HG03354 (cell line): ENCODE data around the gene NTRK3.
"Not testable (repeated sequence)": the region's sequence is repeated elsewhere in the genome, so short reads cannot be mapped to it uniquely, and the experiment has no call there.

Experiments
- ATAC-seq: cut with Tn5 transposase; IDR thresholded peaks from one replicate; pipeline ENCODE4 v1.9.1; 2021; ENCODE audit warnings: mild to moderate bottlenecking; ENCODE audit not compliant: unreplicated experiment, poor library complexity, severe bottlenecking

NTRK3 gene

DNA sequence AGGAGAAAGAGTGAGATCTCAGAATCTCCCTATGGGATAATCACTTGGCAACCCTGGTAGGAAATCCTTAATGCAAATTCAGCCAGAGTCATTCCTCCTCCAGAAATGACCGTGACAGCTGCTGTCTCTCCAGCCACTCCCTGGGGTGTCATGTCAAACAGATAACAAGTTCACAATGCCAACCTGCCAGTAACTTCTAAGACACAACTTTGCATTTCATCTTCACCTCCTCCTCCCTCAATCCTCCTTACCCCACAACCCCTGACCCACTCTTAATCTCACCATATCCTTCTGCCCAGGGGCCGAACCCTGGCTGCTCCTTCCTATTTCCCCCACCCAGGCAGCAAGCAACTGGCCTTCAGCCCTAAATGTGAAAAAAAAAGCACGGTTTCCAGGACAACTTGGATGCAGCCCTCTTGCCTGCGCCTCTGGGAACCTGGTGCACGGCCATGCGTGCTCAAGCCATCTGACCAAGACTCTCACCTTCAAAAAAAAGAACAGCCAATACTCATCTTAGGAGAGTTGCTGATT, 166.0 kb downstream of the NTRK3 start:
- ATAC-seq, result no peak

DNA sequence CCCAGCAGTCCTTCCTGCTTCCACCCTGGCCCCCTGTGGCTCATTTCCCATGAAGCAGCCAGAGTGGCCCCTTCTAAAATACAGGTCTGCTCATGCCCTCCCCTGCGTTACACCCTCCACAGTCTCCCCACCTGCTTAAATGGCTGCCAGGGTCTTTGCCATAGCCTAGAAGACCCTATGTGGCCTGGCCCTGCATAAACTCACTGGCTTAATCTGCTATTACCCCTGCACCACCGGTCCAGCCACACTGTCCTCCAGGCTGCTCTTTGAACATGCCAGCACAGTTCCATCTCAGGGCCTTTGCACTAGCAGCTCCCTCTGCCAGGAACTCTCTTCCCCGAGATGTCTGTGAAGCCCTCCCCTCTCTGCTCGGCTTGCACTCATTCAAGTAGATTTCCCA, 166.8 kb downstream of the NTRK3 start:
- no peak for ATAC-seq

GRCh38 chr15:88089024-88089620, 167.4 kb downstream of the NTRK3 start:
- no peak for ATAC-seq

- ATAC-seq, result no peak
These were observed 172.5 kb downstream of the NTRK3 start for GRCh38 chr15:88083811-88084760.

DNA sequence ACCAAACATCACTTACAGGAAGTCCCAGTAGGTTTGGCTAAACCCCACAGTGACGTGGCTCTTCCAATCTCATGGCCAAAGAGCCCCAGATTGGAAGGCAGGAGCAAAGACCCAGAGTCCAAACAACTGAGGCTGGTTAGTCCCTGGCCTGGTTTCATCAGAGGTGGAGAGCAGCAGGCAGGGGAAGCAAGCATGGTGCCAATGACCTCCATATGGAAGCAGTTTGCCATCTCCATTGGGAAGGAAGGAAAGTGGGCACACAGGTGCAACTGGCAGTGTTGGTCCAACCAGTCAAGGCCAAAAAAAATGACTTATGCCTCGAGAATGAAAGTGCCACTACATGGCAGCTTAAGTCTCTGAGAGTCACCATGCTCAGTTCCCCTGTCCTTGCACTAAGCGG, 175.9 kb downstream of the NTRK3 start:
- no peak for ATAC-seq

GRCh38 chr15:88077296-88078020, 179.1 kb downstream of the NTRK3 start:
- no peak for ATAC-seq

GRCh38 chr15:88076328-88076727, 180.2 kb downstream of the NTRK3 start:
- no peak for ATAC-seq

DNA sequence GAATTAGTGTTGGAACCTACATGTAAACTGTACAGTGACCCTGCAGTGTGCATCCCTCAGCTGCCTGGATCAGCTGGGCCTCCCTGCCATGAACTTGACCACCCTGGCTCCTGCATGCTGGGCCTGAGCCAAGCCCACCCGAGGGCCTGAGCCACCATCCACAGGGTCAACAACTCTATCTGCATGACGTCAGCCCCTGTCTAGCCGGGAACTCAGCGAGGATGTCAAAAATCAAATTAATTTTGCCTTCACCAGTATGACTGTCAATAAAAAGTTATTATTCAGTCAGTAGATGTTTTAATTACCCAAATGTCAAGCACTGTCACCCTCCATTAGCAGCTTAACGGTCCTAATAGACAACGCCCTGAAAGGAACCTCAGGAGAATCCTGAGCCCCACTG, 181.4 kb downstream of the NTRK3 start:
- ATAC-seq, result no peak

- ATAC-seq, result no peak
These were observed 182.2 kb downstream of the NTRK3 start for GRCh38 chr15:88074386-88074785.

GRCh38 chr15:88073391-88073691, 183.2 kb downstream of the NTRK3 start:
- no peak for ATAC-seq

DNA sequence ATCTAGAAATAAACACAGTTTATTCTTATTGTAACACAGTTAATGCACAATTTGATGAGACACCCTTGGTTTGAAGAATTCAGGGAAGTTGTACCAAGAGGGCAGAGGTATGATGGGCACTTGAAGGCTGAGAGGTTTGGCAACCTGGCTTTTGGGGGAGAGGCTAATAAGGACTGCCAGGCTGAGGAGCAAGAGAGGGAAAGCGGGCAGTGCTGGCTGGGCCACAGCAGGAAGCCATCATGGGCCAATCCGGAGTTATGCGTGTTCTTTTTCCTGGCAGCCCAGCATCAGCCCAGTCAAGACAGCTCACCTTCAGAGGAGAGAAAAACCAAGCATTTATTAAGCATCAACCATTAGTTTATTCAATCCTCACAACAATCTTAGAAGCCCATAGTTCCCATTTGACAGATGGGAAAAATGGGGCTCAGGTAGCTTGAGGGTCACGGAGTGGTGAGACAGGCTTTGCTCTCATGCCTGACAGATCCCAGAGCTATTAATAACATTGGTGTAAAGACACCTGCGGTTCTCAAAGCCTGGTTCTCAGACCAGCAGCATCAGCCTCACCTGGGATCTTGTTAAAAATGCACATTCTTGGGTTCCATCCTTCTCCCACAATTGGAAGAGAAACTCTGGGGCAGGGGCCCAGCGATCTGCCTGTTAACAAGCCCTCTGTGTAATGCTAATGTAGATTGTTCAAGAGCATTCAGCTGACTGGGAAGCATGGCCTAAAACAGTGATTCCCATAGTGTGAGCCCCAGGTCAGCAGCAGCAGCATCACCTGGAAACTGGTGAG, 183.7 kb downstream of the NTRK3 start:
- no peak for ATAC-seq

- not testable (repeated sequence) for ATAC-seq
These were observed 184.4 kb downstream of the NTRK3 start for GRCh38 chr15:88072133-88072532.

DNA sequence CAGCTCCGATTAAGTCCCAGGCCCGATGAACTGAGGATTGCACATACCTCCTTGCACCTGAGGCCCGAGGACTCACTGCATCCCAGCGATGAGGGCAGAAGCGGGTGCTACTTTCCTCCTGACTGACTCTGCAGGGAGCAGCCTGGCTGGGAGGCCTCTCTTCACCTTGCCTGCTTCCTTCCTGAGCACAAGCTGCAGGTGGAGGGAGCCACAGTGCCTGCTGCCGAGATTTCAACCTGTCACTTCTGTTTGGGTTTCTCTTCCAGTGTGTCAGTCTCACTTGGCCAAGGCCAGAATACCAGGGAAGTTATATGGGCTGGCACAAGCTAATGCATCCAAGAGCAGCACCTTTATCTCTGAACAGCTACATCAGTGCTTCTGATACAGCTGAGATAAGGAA, 185.4 kb downstream of the NTRK3 start:
- ATAC-seq, result no peak

- no peak for ATAC-seq
These were observed 187.0 kb downstream of the NTRK3 start for GRCh38 chr15:88069561-88069960.

- ATAC-seq, result no peak
These were observed 189.2 kb downstream of the NTRK3 start for GRCh38 chr15:88067331-88067685.

GRCh38 chr15:88066636-88067330, 189.8 kb downstream of the NTRK3 start:
- ATAC-seq, result no peak

- no peak for ATAC-seq
These were observed 195.1 kb downstream of the NTRK3 start for GRCh38 chr15:88061452-88061851.

- ATAC-seq, result no peak
These were observed 196.2 kb downstream of the NTRK3 start for GRCh38 chr15:88060383-88060782.

DNA sequence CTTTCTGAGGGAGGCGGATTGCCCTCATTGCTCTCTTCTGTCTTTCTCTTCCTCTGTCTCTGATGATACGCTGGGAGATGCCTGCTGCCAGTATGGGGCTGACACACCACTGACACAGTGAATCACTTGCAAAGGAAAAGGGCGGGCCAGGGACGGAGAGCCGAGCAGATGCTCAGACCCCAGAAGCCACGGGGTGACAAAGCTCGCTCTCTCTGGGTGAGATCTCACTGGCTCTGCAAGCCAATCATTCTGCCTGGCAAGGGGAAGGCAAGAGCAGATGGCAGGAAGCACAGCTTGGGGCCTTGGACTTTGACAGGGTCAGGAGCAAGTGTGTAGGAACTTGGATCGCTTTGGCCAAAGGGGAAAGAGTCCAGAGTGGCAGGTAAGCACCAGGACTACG, 198.7 kb downstream of the NTRK3 start:
- no peak for ATAC-seq
